Stimulated activated CD8-positive, alpha-beta memory T cell treated with anti-CD3 and anti-CD28 coated beads, Interleukin-7, amount 100 ng/mL, for 1 hour (primary cell): ENCODE data around the gene ZNHIT2.

Source experiments
- DNase-seq, 2 donors: peaks; one replicate each; pipeline ENCODE4 v3.0.0-alpha.2; 2020; ENCODE audit warnings: low read depth in 2 of 2

Gene ZNHIT2

DNA sequence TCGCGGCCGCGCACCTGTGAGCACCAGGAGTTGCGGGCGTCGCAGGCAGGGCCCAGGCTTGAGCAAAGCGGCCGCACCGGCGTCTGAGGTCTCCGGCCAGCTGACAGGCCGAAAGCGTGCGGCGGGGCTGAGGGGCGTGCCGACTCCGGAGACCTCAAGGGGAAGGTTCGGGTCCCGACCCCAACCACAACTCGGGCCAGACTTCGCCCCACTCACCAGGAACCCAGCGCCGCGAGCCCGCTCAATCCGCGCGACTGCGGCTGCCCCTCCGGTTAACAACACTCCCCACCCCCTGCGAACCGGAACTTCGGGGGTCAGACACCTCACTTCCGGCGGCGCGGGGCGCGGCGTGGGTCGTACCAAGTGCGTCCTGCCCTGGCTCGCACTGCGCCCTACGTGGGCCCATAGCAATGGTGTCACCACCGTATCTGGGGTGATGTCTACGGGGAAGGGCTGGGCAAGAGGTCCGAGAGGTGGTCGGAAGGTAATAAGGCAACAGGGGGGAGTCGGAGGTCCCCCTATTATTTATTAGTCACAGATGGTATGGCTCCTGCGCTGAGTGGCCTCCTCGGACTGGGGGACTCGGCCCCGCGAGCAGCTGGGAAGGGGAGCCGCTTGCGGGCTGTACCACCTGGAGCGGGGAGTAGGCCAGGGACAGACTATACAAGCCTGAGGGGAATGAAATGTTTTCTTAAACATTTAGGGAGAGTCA, 16.9 kb upstream of the ZNHIT2 start, which contains the start of gene SYVN1:
SYVN1 (minus strand) TSS at position 280 of the 712 bp plus-strand sequence. CDS start 918 bp downstream, outside the sequence.
- peak; percentile 80 for DNase-seq

- DNase-seq = no peak
Observed at GRCh38 chr11:65133724-65134123, 16.2 kb upstream of the ZNHIT2 start.

DNA sequence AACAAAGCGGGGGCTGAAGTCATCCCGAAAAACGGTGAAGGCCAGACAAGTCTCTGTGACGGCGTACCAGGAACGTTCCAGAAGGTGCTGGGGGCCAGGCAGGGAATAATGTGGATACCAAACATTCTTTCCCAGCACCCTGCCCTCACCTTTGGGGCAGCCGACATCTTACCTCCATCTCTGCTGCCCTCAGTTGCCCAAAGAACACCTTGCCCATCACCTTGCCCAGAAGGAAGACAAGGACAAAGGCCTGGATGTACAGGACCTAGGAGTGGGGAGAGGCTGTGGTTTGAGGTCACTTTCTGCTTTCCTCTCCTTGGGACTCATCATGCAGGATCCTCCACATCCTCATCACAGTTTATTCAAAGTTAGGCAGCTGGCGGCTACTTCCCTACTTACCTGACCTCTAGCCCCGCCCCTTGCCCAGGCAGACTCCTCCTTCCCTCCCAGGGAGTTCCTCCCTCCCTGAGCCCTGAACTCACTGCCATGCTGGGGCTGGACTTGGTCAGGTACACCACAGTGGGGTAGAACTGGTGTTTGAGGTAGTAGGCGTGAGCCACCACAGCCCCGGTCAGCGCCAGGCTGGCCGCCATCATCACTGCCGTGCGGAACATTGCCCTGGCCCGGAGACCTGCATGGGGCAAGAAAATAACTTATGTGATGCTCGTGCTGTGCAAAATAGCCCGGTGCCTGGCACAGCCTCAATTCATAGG, 15.6 kb upstream of the ZNHIT2 start:
- no peak for DNase-seq

- DNase-seq = no peak
Observed at GRCh38 chr11:65132238-65132987, 14.9 kb upstream of the ZNHIT2 start.

DNA sequence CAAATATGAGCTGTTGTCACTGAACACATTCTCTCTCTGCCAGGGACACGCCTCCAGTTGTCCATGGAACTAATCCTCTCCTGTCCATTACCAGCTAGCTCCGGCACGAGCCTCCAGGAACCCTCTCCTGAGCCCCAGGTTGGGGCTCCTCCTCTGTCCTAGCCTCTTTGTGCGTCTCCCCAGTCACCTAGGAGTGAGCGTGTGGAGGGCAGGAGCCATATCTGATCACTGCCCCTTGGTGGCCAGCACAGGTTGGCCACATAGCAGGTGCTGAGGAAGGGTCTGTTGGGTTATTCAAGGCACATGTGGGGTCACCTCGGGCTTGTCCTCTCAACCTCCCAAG, 14.4 kb upstream of the ZNHIT2 start:
- no peak for DNase-seq

DNA sequence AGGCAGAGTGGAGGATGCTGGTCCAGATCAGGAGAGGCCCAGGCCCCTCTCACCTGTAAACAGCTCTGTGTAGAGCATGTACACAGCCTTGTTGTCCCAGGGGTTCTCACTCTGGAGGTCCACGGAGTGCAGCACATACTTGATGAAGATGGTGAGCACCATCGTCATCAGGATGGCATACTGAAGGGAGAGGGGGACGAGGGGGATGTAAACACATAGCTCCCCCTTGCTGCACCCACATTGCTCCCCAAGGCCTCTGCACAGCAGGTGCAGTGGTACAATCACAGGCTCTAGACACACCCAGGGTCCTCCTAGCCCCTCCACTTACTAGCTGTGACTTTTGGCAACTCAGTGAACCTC, 13.9 kb upstream of the ZNHIT2 start:
- DNase-seq = no peak

- no peak for DNase-seq
Observed at GRCh38 chr11:65130631-65131416, 13.3 kb upstream of the ZNHIT2 start.

DNA sequence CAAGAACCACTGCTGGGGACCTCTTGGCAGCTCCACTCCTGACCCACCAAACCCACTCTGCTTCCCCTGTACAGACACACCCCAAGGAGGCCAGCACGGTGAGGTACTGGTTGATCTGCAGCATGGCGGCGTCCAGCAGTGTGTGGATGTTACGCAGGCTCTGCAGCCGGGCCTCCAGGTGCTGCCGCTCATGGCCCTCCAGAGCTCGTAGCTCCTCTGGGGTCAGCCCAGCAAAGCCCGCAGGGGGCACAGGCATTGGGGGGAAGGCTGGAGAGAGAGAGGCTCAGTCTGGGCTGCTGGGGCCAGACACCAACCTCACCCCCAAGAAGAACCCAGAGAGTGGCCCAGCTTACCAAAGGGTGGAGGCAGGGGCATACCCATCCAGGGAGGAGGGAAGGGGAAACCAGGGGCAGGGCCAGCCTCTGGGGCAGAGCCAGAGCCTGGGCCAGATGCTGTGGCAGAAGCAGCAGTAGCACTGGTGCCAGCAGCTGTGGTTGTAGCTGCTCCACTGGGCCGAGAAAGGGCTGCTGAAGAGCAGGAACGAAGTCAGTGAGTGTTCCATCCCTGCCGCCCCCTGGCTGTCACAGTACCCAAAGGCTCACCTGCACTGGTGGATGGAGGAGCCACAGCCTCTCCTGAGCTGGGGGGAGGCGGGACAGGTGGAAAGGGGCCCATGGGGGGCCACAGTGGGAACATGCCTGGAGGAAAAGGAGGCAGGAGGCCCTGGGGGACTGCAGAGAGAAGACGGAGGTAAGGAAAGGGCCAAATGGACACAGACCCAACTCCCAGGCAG, 12.3 kb upstream of the ZNHIT2 start:
- DNase-seq = no peak

- no peak for DNase-seq
Observed at GRCh38 chr11:65128182-65129145, 11.0 kb upstream of the ZNHIT2 start.

DNA sequence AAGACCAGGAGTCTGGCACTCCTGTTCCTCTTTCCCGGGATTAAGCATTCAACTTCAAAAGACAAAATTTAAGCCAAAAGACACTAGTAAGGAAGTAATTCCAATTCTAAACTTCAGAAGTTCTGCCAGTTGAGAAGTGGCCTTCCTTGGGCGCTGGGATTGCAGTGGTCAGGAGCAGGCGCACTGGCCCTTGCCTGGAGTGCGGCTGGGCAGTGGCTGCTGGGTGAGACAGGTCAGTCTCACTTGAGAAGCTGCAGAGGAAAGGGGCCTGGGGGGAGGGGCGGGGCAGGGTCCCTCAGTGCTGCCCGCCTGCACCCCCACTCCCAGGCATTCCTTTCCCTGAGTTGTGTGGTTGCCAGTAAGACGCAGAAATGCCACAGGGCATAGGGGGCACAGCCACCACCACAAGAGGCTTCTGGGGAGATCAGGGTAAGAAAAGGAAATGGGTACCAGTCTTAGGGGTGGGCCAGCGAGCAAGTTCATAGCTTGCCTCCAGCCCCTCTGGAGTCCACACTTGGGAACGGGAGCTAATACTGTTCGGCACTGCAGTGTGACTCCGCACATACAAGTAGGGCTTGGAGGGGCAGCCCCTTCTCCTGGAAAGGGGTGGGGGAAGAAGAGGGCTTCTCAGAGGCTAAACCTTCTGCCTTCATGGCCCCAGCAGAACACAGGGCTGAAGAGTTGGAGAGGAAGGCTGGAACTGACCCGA, 10.1 kb upstream of the ZNHIT2 start:
- no peak for DNase-seq

- no peak for DNase-seq
Observed at GRCh38 chr11:65126624-65127274, 9.2 kb upstream of the ZNHIT2 start.

- no peak for DNase-seq
Observed at GRCh38 chr11:65125197-65126056, 7.9 kb upstream of the ZNHIT2 start.

DNA sequence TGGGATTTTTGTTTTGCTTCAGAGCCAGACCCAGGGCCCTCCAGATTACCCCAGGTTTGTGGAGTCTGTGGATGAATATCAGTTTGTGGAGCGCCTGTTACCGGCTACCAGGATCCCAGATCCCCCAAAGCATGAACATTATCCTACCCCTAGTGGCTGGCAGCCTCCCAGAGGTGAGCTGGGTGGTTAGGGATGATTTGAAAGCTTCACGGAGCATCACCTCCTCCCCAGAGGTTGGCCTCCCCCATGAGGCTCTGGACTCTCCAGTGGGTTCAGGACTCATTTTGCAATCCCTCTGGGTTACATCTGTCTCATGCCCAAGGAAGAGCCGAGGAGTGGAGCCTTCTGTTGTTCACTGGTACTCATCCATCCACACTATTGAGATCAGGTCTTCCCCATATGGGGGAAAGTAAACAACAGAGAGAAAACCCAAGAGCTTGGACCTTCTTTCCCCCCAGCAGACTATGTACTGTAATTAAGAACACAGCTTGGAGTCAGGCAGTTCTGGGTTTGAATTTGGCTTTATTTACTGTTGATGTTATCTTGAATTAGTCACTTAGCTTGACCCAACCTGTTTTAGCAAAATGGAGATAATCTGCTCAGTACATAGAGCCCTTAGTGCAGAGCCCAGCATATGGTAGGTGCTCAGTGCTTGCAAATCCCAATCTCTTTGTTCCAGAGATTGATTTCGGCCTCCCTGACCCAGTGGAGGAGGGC, 7.1 kb upstream of the ZNHIT2 start:
- DNase-seq = no peak

GRCh38 chr11:65121865-65122696, 4.6 kb upstream of the ZNHIT2 start, which contains the start of the genes FAU and MRPL49:
Gene FAU (minus strand): TSS chr11:65122134. CDS start chr11:65121813, 321 bp downstream.
Gene MRPL49 (plus strand): TSS chr11:65122321. CDS start chr11:65122347, 26 bp downstream.
- DNase-seq = peak; percentile 97 to 98

DNA sequence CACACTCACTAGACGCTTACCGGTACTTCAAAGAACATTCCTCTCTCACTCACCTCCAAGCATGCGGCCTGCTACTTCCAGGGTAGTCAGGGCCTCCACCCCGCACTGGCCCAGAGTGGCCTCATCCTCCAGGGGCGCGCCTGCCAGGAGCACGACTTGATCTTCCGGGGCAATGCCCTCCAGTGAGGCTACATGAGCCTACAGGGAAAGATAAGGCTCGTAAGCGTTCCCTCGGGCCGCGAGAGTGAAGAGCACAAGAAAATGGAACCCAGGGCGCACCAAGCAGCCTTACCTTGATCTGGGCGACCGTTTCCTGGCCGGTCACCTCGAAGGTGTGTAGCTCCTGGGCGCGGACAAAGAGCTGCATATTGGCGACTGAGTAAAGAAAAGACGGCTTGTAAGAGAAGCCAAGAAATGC, 4.0 kb upstream of the ZNHIT2 start:
- DNase-seq = no peak

DNA sequence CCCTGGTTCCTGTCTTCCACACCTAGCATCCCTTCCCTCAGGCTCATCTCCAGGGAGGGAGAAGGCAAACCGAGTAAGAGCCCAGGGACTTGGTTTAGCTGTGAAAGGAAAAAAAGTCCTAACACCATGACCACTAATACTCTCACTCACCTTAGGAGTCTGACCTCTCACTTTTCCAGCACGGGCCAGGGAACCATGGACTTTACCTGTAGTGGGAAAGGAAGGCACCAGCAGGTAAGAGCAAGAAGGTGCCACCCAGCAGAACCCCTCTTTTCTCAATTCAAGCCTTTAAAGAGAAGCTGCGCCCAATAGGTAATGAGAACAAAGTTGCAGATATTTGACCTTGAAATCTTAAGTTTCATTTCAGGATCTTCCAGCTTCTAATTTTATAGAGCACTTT, 3.3 kb upstream of the ZNHIT2 start:
- no peak for DNase-seq
